Sigmoid colon (tissue), 4 donors: ENCODE data around the gene NHLRC4.

Experiments
- CTCF ChIP-seq, 4 experiments: fragments of 450-650 bp in 3 of 4; fragments of 200-600 bp in 1 of 4; IDR thresholded peaks; one replicate each; pipeline ENCODE4 v1.5.1; 2016 to 2019; ENCODE audit warnings: antibody characterized with exemption in 4 of 4, mild to moderate bottlenecking in 3 of 4, moderate library complexity in 2 of 4
- EP300 ChIP-seq, 4 donors: sonication (generic); formaldehyde crosslinking; IDR thresholded peaks; one replicate each; pipeline ENCODE4 v1.6.1; 2017; ENCODE audit warnings: antibody characterized with exemption in 4 of 4
- POLR2A ChIP-seq, 2 donors: fragments of 450-650 bp; IDR thresholded peaks; one replicate each; pipeline ENCODE4 v1.6.1; 2016; ENCODE audit warnings: antibody characterized with exemption in 2 of 2, mild to moderate bottlenecking in 2 of 2, moderate library complexity in 2 of 2
- POLR2AphosphoS5 ChIP-seq, 4 donors: sonication (generic); formaldehyde crosslinking; IDR thresholded peaks; one replicate each; pipeline ENCODE4 v1.6.1; 2017; ENCODE audit warnings: antibody characterized with exemption in 4 of 4

GRCh38 chr16:539901-540530 lies 26.8 kb upstream of the NHLRC4 start:
- TF ChIP-seq CTCF (IDR thresholded peaks at IDR 0.05), result no peak
- no peak for TF ChIP-seq POLR2AphosphoS5 (IDR thresholded peaks at IDR 0.05)
- TF ChIP-seq POLR2A (IDR thresholded peaks at IDR 0.05), result no peak
- no peak for TF ChIP-seq EP300 (IDR thresholded peaks at IDR 0.05)
